Measurements from ENCODE around the gene ADGRG6. TPM values are rescaled to one million over a fixed set of nuclear protein-coding genes. Genes with fewer than 3 reads are reported as not detected.

The ADGRG6 gene
- total RNA-seq, 1 experiment from 2014 or later, result 5.3 TPM

- peaks cover 20% of the 10 kb centered on the region for H3K4me1 Mint-ChIP-seq
- no peak for ATAC-seq
- POLR2A ChIA-PET, result no interaction called here
Measured at GRCh38 chr6:142404751-142405150, 102.9 kb downstream of the ADGRG6 start.

GRCh38 chr6:142406131-142406530 is 104.3 kb downstream of the ADGRG6 start:
- H3K27me3 Mint-ChIP-seq (ENCODE audit: low read depth), result no peaks in the 10 kb centered on the region; the same call in 1 of the 2 replicates
- ATAC-seq (no peak), DNase-seq (ENCODE audit: low spot score) (no peak)
- no peak overlapping the region for H3K27ac Mint-ChIP-seq
- ChIA-PET CTCF (no interaction called here), POLR2A (no interaction called here)
- peaks cover 17% of the 10 kb centered on the region for H3K4me1 Mint-ChIP-seq
- H3K4me3 Mint-ChIP-seq, result no peak overlapping the region
- H3K9me3 Mint-ChIP-seq, result no peaks in the 10 kb centered on the region
- H3K36me3 Mint-ChIP-seq, result no peaks in the 10 kb centered on the region
- TF ChIP-seq GABPB1 (CRISPR knock-in tag; IDR thresholded peaks at IDR 0.05), result no peak
- no peak for TF ChIP-seq ZNF532 (CRISPR knock-in tag; IDR thresholded peaks at IDR 0.05; ENCODE audit: borderline replicate concordance)
- no peak for TF ChIP-seq NFE2L1 (CRISPR knock-in tag; IDR thresholded peaks at IDR 0.05)
- no peak for TF ChIP-seq ZBTB43 (CRISPR knock-in tag; IDR thresholded peaks at IDR 0.05)
- no peak for TF ChIP-seq SMAD3 (CRISPR knock-in tag; IDR thresholded peaks at IDR 0.05; ENCODE audit: borderline replicate concordance)
- TF ChIP-seq OVOL2 (CRISPR knock-in tag; IDR thresholded peaks at IDR 0.05; ENCODE audit: borderline replicate concordance), result no peak
- no peak for TF ChIP-seq E2F4 (CRISPR knock-in tag; IDR thresholded peaks at IDR 0.05; ENCODE audit: borderline replicate concordance, low read depth)
- TF ChIP-seq FOXP1 (CRISPR knock-in tag; IDR thresholded peaks at IDR 0.05; ENCODE audit: borderline replicate concordance), result no peak
- TF ChIP-seq IRF1 (CRISPR knock-in tag; IDR thresholded peaks at IDR 0.05), result no peak
- no peak for TF ChIP-seq ZNF416 (CRISPR knock-in tag; IDR thresholded peaks at IDR 0.05)
- TF ChIP-seq ZBTB21 (CRISPR knock-in tag; IDR thresholded peaks at IDR 0.05; ENCODE audit: borderline replicate concordance), result no peak
- no peak for TF ChIP-seq FOXJ3 (CRISPR knock-in tag; IDR thresholded peaks at IDR 0.05; ENCODE audit: borderline replicate concordance)
- no peak for TF ChIP-seq EMX1 (CRISPR knock-in tag; IDR thresholded peaks at IDR 0.05)
- TF ChIP-seq ATF6 (CRISPR knock-in tag; IDR thresholded peaks at IDR 0.05), result no peak
- no peak for TF ChIP-seq ZNF671 (CRISPR knock-in tag; IDR thresholded peaks at IDR 0.05)

More at GRCh38 chr6:142404751-142405150, 102.9 kb downstream of the ADGRG6 start:
- no peak overlapping the region for H3K4me3 Mint-ChIP-seq
- H3K36me3 Mint-ChIP-seq, result no peaks in the 10 kb centered on the region
- no peak overlapping the region for H3K27ac Mint-ChIP-seq
- no peaks in the 10 kb centered on the region for H3K9me3 Mint-ChIP-seq
- DNase-seq (ENCODE audit: low spot score), result no peak
- no peaks in the 10 kb centered on the region; the same call in 1 of the 2 replicates for H3K27me3 Mint-ChIP-seq (ENCODE audit: low read depth)
- CTCF ChIA-PET, result interaction anchor here (0.6 kb wide), 1 partner anchor 160 kb away, joined by 3 read pairs; no protein-coding TSS in a partner anchor
- no peak for TF ChIP-seq SOX15 (CRISPR knock-in tag; IDR thresholded peaks at IDR 0.05)
- no peak for TF ChIP-seq ARID4B (CRISPR knock-in tag; IDR thresholded peaks at IDR 0.05; ENCODE audit: borderline replicate concordance)
- no peak for TF ChIP-seq TEAD1 (CRISPR knock-in tag; IDR thresholded peaks at IDR 0.05)
